Measurements from ENCODE around the gene NPIPB2. TPM values are rescaled to one million over a fixed set of nuclear protein-coding genes. Genes with fewer than 3 reads are reported as not detected.

Gene NPIPB2
- total RNA-seq, 1 experiment from 2014 or later, result 17.2 TPM

- Mint-ChIP-seq H3K4me3 (ENCODE audit: unreplicated experiment) (no peak overlapping the region), H3K27ac (ENCODE audit: low read depth, unreplicated experiment) (no peak overlapping the region), H3K4me1 (ENCODE audit: insufficient read depth, unreplicated experiment) (no peaks in the 10 kb centered on the region), H3K9me3 (ENCODE audit: unreplicated experiment) (no peaks in the 10 kb centered on the region), H3K27me3 (ENCODE audit: insufficient read depth, unreplicated experiment) (no peaks in the 10 kb centered on the region), H3K36me3 (ENCODE audit: insufficient read depth, unreplicated experiment) (peaks cover 2% of the 10 kb centered on the region)
- DNase-seq (ENCODE audit: unreplicated experiment), result no peak
- ChIA-PET CTCF (no interaction called here), POLR2A (no interaction called here)
- intact Hi-C loops (cut with micrococcal nuclease), result no loop called here
- no peak for TF ChIP-seq CTCF (IDR thresholded peaks at IDR 0.05; ENCODE audit: unreplicated experiment)
- no TSS peak for BruUV-seq (replicated peaks)
Observed at GRCh38 chr16:11985250-11985649, 43.4 kb upstream of the NPIPB2 start.

DNA sequence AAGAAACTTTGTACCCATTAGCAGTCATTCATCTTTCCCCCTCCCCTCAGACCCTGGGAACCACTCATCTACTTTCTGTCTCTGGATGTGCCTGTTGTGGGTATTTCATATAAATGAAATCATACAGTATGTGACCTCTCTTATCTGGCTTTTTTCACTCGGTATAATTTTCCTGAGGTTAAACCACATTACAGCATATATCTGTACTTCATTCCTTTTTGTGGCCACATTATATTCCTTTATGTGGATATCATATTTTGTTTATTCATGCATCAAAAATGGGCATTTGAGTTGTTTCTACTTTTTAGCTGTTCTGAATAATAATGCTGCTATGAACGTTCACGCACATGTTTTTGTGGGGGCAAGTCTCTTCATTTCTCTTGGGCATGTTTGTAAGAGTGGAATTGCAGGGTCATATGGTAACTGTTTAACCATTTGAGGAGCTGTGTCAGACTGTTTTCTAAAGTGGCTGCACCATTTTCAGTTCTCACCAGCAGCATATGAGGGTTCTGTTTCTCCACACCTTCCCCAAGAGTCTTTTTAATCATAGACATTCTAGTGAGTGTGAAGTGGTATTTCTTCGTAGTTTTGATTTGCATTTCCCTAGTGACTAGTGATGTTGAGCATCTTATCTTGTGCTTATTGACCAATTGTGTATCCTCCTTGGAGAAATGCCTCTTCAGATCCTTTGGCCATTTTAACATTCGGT is 38.4 kb upstream of the NPIPB2 start:
- H3K4me1 Mint-ChIP-seq (ENCODE audit: insufficient read depth, unreplicated experiment), result peaks cover 29% of the 10 kb centered on the region
- ChIA-PET CTCF (interaction anchor here (0.6 to 0.9 kb wide), 2 partner anchors 11 to 58 kb away, joined by 3 read pairs; no protein-coding TSS in a partner anchor), POLR2A (interaction anchor here (0.6 kb wide), 1 partner anchor 26 kb away, joined by 3 read pairs; no protein-coding TSS in a partner anchor)
- no peaks in the 10 kb centered on the region for H3K27me3 Mint-ChIP-seq (ENCODE audit: insufficient read depth, unreplicated experiment)
- BruUV-seq (replicated peaks), result no TSS peak
- intact Hi-C loops (cut with micrococcal nuclease), result no loop called here
- no peak for TF ChIP-seq CTCF (IDR thresholded peaks at IDR 0.05; ENCODE audit: unreplicated experiment)
- no peak for DNase-seq (ENCODE audit: unreplicated experiment)
- H3K9me3 Mint-ChIP-seq (ENCODE audit: unreplicated experiment), result no peaks in the 10 kb centered on the region
- peak overlapping the region; percentile 40 for H3K27ac Mint-ChIP-seq (ENCODE audit: low read depth, unreplicated experiment)
- no peak overlapping the region for H3K4me3 Mint-ChIP-seq (ENCODE audit: unreplicated experiment)
- H3K36me3 Mint-ChIP-seq (ENCODE audit: insufficient read depth, unreplicated experiment), result peaks cover 7% of the 10 kb centered on the region

DNA sequence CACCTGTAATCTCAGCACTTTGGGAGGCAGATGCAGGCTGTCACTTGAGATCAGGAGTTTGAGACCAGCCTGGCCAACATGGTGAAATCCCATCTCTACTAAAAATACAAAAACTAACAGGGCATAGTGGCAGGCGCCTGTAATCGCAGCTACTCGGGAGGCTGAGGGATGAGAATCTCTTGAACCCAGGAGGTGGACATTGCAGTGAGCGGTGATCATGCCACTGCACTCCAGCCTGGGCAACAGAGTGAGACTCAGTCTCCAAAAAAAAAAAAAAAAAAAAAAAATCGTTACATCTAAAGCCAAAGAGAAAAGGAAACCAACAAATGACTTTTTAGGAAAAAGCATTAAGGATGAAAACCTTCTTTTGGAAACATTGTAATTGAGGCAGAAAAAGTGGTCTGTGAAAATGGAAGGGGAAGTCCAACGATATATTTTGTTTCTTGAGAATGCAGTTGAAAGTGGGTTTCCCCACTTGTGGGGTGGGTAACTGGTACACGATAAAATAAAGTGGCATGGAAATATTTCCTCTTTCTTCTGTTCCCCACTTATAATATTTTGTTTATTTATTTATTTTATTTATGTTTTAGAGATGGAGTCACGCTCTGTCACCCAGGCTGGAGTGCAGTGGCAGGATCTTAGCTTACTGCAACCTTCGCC is 37.3 kb upstream of the NPIPB2 start:
- Mint-ChIP-seq H3K36me3 (ENCODE audit: insufficient read depth, unreplicated experiment) (peaks cover 13% of the 10 kb centered on the region), H3K27me3 (ENCODE audit: insufficient read depth, unreplicated experiment) (no peaks in the 10 kb centered on the region), H3K9me3 (ENCODE audit: unreplicated experiment) (no peaks in the 10 kb centered on the region), H3K4me3 (ENCODE audit: unreplicated experiment) (no peak overlapping the region), H3K4me1 (ENCODE audit: insufficient read depth, unreplicated experiment) (peaks cover 30% of the 10 kb centered on the region), H3K27ac (ENCODE audit: low read depth, unreplicated experiment) (no peak overlapping the region)
- BruUV-seq (replicated peaks), result no TSS peak
- DNase-seq (ENCODE audit: unreplicated experiment), result no peak
- intact Hi-C loops (cut with micrococcal nuclease), result no loop called here
- no peak for TF ChIP-seq CTCF (IDR thresholded peaks at IDR 0.05; ENCODE audit: unreplicated experiment)
- CTCF ChIA-PET, result interaction anchor here (1.0 kb wide), 1 partner anchor 44 kb away, joined by 3 read pairs; no protein-coding TSS in a partner anchor
- POLR2A ChIA-PET, result interaction anchor here (1.1 to 2.9 kb wide), 3 partner anchors 32 to 128 kb away, joined by 3 to 41 read pairs (median 4); no protein-coding TSS in a partner anchor

- CTCF ChIA-PET, result interaction anchor here (0.5 to 1.0 kb wide), 5 partner anchors 16 to 1077 kb away, joined by 3 read pairs; no protein-coding TSS in a partner anchor
- Mint-ChIP-seq H3K4me1 (ENCODE audit: insufficient read depth, unreplicated experiment) (peaks cover 30% of the 10 kb centered on the region), H3K36me3 (ENCODE audit: insufficient read depth, unreplicated experiment) (peaks cover 22% of the 10 kb centered on the region), H3K27ac (ENCODE audit: low read depth, unreplicated experiment) (peak overlapping the region; percentile 86), H3K4me3 (ENCODE audit: unreplicated experiment) (peak overlapping the region; percentile 87), H3K9me3 (ENCODE audit: unreplicated experiment) (no peaks in the 10 kb centered on the region), H3K27me3 (ENCODE audit: insufficient read depth, unreplicated experiment) (no peaks in the 10 kb centered on the region)
- no peak for DNase-seq (ENCODE audit: unreplicated experiment)
- POLR2A ChIA-PET, result interaction anchor here (0.6 to 2.9 kb wide), 8 partner anchors 14 to 504 kb away, joined by 3 to 41 read pairs (median 4); partner anchors contain the start of genes TNFRSF17 and TXNDC11
- intact Hi-C loops (cut with micrococcal nuclease), result no loop called here
- no peak for TF ChIP-seq CTCF (IDR thresholded peaks at IDR 0.05; ENCODE audit: unreplicated experiment)
- TSS peak; percentile 29 for BruUV-seq (replicated peaks)
Observed at GRCh38 chr16:11978080-11978479, 36.2 kb upstream of the NPIPB2 start.

Measured in MCF 10A (cell line).